Activated T-helper 1 cell treated with anti-CD3 and anti-CD28 coated beads, Interleukin-2, amount 50 U/mL, for 16 hours (primary cell): ENCODE data around the gene POLL.
"Not testable (repeated sequence)": the region's sequence is repeated elsewhere in the genome, so short reads cannot be mapped to it uniquely, and the experiment has no call there.

Source experiments
- DNase-seq, 2 donors: peaks; one replicate each; pipeline ENCODE4 v3.0.0-alpha.2; 2020; ENCODE audit warnings: low read depth in 1 of 2, low spot score in 1 of 2

Gene POLL

DNA sequence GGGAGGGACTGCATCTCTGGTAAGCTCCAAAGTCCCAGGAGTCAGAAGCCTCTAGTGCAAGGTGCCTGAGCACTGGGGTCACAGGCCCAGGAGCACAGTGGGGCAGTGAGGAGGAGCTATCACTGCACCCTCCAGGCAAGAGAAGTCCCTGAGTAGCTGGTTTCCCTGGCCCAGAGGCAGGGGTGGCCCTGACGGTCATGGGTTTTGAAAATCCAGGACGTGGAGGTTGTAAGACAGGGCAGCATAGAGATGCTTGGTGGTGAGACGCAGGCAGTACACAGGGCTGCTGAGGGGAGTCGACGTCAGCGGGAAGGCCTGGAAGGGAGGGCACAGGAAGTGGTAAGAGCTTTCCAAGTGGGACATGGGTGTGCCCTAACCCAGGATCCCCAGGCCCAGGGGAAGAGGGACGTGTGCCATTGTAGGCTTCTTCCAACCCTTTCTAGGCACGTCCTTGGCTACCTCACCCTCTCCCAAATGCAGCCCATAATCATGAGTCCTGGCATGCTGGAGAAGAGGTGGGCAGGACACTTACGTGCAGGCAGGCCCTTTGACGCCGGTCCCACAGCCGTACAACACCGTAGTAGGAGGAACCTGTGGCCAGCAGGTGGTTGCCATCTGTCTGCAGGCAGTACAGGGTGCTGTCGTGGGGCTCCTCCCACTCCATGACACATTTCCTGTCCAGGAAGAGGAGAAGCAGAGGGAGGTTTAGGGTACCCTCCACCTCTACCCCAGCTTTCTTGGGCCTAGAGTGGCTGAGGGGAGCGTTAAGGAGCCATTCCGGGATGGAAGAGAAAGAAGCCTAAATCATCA, 23.2 kb upstream of the POLL start:
- no peak for DNase-seq

DNA sequence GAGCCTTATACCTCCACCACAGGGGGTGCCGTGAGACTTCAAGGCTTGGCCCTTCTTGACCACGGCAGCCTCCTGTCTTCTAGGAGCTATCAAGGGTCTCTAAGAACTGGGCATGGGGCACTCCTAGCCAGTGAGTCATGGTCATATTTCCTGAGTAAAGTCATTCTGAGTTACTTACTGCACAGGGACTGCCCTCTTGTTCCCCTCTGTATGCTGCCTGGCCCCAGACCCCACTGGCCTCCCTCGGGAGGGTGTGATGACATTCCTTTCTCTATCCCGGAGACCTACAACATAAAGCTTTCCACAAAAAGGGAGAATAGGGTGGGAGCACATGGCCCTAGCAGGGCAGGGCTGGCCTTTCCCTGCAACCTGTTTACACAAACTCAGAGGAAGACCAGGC, 21.4 kb upstream of the POLL start:
- no peak for DNase-seq

DNA sequence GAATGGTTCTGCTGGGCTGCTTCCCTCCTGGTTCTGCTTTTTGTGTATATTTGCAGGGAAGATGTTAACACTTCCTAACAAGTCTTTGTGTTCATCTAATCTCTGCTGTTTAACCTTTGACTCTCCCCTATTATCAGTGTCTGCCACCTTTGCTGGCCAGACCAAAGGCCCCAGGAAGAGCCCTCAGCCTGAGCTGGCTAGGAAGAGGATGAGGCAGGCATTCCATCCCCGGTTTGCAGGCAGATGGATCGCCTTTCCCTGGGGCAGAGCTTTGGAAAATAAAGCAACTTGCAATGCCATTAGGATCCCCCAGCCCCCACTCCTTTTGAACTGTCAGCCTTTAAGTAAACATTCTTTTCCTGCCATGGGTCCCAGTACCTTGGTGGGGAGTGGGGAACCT, 19.1 kb upstream of the POLL start:
- no peak for DNase-seq

DNA sequence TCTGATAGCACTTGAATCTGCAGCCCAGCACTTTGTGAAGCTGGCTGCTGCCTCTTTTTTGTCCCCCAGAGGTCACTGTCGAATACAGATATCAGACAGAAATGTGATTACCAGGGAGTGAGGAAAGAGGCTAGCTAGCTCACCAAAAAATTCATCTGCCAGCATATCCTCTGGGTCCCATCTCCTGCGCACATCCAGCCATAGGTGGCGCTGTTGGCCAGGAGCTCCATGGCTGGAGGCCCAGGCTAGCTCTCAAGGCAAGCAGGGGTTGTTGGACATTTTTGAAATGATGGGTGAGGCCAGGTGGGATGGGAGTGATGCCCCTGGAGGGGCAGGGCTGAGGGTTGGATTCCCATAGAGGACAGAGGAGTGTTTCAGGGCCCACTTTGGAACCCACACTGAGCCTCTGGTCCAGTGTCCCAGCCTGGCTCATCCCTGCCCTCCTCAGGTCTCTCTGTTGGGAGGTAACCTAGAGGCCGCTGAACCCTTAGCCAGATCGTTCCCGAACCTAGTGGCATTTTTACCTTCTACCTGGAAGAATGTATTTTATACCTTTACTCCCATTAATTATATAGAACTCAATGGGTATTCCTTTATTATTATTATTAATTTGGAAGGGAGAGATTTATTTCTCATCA, 14.8 kb upstream of the POLL start:
- DNase-seq: peak; percentile 9 to 20

GRCh38 chr10:101601541-101601940, 13.5 kb upstream of the POLL start:
- DNase-seq: no peak

GRCh38 chr10:101597091-101597900, 9.2 kb upstream of the POLL start:
- DNase-seq: no peak

DNA sequence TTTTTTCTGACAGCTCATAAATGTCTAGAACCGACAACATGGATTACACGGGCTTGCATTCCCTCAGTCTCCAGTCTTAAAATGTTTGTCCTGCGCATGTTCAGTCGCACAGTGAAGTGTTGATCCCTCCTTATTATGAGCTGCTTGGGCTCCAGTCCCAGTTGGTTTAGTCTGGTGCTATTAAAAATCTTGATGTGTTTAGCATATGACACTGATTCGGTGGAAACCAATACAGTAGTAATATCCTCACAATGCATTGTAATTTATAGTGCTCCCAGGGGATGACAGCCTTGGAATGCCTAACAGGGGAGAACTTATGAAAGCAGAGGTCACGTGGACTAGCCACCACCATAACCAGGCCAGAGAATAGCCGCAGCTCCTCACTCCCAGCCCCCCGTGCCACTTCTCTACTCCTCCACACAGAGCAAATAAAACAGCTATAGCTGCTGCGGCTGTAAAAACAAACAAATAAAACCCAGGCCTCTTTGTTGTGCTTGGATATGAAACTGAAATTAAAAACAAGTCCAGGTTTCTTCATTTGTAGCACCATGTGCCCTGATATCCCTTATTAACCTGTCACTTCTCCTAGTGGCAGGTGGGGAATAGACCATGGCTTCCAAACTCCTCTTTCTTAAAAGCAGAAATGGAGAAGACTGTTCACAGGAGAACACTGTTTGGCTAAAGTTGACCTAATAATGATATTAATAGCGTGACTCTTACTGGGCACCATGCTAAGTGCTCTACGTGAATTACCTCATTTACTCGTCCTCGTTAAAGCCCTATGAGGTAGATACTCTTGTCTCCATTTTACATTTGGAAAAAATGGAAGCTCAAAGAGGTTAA, 7.8 kb upstream of the POLL start:
- DNase-seq: no peak

DNA sequence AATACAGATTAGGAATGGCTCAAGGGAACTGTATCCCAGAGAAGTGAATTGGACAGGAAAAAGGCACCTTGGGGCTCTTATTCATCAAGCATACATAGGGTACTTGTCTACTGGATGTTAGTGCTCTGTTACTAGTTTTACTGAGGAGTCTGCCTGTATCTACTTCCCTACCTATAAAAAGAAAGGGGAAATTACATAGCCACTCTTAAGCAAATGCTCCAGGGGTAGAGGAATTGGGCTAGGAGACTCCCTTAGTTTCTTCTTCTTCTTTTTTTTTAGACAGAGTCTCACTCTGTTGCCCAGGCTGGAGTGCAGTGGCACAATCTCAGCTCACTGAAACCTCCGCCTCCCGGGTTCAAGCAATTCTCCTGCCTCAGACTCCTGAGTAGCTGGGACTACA, 5.3 kb upstream of the POLL start:
- DNase-seq: not testable (repeated sequence)

DNA sequence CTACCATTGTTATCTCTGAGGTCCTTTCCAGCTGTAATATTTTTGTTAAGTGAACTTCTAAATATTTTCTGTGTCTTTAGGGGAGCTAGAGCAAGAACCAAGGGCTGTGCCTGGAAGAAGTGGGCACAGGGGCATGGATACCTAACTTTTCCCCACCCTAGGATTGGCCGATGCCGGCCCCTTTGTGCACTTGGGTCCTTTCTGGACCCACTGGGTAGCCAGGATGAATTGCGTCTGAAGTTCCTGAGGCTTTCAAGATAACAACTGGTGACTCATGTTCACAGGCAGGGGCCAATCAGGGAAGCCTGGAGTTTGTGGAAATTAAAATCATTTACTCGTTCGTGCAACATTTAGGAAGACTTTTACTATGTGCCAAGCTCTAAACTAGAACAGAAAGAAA, 822 bp upstream of the POLL start:
- no peak for DNase-seq

GRCh38 chr10:101585841-101586240, 2.2 kb downstream of the POLL start:
- DNase-seq: no peak

- DNase-seq: no peak
These were observed 7.3 kb downstream of the POLL start for GRCh38 chr10:101580486-101581399.

DNA sequence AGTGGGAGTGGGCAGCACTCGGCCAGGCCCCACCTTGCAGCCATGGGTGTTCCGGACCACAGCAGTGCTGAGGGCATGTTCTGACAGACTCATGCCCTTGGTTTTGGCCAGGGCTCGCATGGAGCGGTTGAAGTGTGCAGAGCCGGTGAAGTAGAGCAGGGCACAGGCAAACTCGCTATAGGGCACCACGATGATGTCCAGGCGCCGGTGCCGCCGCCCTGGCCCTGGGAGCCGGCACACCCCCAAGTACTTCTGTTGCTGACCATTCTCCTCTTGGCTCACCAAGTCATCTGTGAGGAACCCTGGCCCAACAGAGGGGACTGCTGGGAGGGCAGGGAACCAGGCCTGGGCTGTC, 8.6 kb downstream of the POLL start:
- no peak for DNase-seq

DNA sequence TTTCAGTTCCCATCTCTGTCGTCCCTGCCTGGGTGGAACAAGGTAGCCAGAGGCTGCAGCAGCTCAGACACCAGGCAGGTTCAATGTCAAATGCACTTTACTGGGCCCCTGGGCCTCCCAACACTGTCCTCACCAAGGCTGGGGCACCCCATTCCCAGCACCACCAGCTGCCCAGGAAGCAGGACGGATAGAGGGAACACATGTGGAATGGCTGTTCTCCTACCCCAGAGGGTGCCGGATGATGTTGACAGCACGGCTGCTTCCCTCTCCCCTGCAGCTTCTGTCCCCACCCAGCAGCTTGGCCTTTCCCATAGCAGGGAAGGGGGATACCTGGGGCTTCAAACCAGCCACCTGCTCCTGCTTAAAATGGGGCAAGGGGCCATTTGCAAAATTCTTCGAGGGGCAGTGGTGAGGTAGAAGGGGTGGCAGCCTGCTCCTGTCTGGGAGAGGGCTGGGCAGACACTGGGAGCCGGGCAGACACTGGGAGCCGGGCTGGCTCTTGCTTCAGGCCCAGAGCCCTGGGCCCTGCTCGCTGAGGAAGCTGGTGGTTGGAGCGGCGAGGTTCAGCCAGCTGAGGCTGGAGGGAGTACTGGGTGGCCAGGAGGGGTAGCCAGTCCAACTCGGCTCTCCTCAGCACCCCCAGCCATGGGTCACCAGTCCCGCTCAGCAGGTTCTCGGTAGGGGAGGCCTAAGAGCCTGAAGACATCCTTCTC, 9.1 kb downstream of the POLL start:
- DNase-seq: no peak

DNA sequence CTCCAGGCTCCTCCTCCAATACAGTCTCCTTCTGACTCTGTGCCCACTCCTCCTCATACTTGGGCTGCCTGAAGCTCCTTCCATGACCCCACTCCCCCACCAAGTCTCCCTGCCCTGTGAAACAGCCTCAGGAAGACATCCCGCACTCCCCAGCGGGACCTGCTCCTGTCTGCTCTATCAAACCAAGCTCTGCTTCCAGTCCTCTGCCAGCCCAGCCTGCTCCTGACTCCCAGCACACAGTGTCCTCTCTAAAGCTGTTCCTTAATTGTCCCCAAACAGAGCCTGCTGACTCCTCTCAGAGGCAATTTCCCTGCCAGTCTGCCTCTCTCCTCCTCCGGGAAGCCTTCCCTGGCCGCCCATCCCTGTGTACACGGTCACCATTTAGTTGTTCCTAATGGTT, 9.9 kb downstream of the POLL start:
- DNase-seq: no peak

DNA sequence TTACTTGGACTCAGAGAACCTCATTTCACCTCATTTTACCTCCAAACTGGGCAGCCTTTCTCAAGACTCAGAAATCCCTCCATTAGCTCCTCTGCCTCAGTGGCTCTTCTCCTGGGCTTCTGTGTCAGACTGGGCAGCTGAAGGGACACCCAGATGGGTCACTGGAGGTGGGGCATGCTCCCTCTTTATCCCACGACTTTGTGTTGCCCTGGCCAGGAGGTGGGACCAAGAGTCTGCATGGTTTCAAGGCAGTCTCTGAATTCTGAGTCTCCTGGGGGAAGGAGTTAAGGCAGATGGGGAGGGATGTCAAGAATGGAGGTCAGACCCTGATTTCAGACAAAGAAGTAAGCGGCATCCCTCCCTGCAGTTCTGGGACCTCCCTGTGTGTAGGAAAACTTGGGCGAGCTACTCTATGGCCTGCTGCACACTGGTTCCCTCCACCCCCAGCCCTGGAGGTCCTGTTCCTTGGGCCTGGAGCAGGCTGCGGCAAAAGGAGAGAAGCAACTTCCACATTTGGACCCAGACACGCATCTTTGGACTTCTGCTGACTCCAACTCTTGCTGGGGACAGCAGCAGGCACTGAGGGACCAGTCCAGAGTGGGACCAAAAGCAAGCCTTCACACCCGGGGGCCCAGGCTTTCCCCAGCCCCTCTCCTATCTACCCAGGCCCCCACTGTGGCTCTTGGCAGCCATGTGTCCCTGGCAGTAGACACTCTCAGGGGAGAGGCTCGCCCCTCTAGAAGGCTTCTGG, 10.8 kb downstream of the POLL start:
- DNase-seq: no peak

GRCh38 chr10:101576211-101576863, 11.7 kb downstream of the POLL start:
- no peak for DNase-seq

DNA sequence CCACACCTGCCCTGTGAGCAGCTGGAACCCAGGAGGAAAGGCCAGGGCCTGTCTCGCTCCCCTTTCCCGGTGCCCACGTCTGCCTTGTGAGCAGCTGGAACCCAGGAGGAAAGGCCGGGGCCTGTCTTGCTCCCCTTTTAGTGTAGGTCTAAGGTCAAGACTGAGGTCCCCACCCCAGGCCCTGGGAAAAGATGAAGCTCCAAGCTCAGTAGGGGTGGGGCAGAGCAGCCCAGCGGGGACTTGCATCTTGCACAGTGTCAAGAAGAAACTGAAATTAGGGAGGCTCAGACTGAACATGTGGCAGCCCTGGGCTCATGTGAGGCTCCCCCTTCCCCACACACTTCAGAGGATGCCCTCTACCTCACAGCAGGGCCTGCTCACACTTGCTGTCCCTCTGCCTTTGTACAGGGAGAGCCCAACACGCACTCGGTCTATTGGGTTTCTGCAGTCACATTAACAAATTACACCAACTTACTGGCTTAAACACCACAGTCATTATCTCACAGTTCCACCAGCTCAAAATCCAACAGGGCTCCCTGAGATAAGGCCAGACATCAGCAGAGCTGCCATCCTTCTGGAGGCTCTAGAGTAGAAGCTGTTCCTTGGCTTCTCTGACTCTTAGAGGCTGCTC, 12.4 kb downstream of the POLL start:
- no peak for DNase-seq

- no peak for DNase-seq
These were observed 13.0 kb downstream of the POLL start for GRCh38 chr10:101575091-101575490.
